HEK293 (cell line): ENCODE data around the gene SLC4A1.

ENCODE experiments used
- CTCF ChIA-PET: fragments of 350-600 bp; formaldehyde crosslinking; extraction: SDS; loops from one replicate; lab custom pipeline; 2021; ENCODE audit warnings: antibody characterized with exemption; lab: Yijun Ruan, JAX
- POLR2A ChIA-PET: fragments of 300-600 bp; formaldehyde crosslinking; extraction: SDS; loops from one replicate; lab custom pipeline; 2020; ENCODE audit warnings: antibody characterized with exemption, inconsistent platforms; lab: Yijun Ruan, JAX
- H3K27ac ChIP-seq: fragments of 200-500 bp; sonication (Bioruptor generic); 2 replicates; pipeline ENCODE4 v1.5.1; 2014; ENCODE audit warnings: low read depth, low read length, control low read depth, inconsistent platforms; ENCODE audit errors: extremely low read depth
- H3K36me3 ChIP-seq, 2 experiments: fragments of 200-500 bp in 1 of 2; sonication (Bioruptor generic) in 1 of 2; 1 replicate in 1 of 2; 2 replicates in 1 of 2; pipeline ENCODE4 v1.5.1; 2014 to 2017; ENCODE audit warnings: inconsistent platforms in 2 of 2, low read length in 2 of 2; ENCODE audit not compliant: control insufficient read depth in 2 of 2, insufficient read depth in 1 of 2
- H3K4me1 ChIP-seq: fragments of 200-500 bp; sonication (Bioruptor generic); 2 replicates; pipeline ENCODE4 v1.5.1; 2014; ENCODE audit warnings: mild to moderate bottlenecking, low read length, inconsistent platforms; ENCODE audit not compliant: control insufficient read depth, insufficient read depth
- H3K4me3 ChIP-seq: 2 replicates; pipeline ENCODE4 v1.5.1; 2011; ENCODE audit warnings: low read depth, mild to moderate bottlenecking, control low read depth, low read length, moderate library complexity
- H3K9me3 ChIP-seq: fragments of 200-500 bp; sonication (Bioruptor generic); 2 replicates; pipeline ENCODE4 v1.5.1; 2014; ENCODE audit warnings: low read depth, low read length, inconsistent platforms; ENCODE audit not compliant: control insufficient read depth, insufficient read depth
- IKZF3 ChIP-seq: fragments of 450-650 bp; IDR thresholded peaks from 2 replicates; pipeline ENCODE4 v1.5.0; 2018; ENCODE audit warnings: missing biosample characterization, mild to moderate bottlenecking, missing genetic modification characterization, moderate library complexity
- KLF10 ChIP-seq: fragments of 450-650 bp; IDR thresholded peaks from 2 replicates; pipeline ENCODE4 v1.5.1; 2018; ENCODE audit warnings: missing biosample characterization, mild to moderate bottlenecking, missing genetic modification characterization
- ZBTB21 ChIP-seq: fragments of 450-650 bp; formaldehyde crosslinking; IDR thresholded peaks from 2 replicates; pipeline ENCODE4 v1.5.1; 2017; ENCODE audit warnings: missing biosample characterization, missing genetic modification characterization
- ZFP69B ChIP-seq: fragments of 450-650 bp; formaldehyde crosslinking; IDR thresholded peaks from 2 replicates; pipeline ENCODE4 v1.5.1; 2016; ENCODE audit warnings: missing biosample characterization, missing genetic modification characterization
- ZNF10 ChIP-seq: fragments of 450-650 bp; formaldehyde crosslinking; IDR thresholded peaks from 2 replicates; pipeline ENCODE4 v1.5.1; 2017; ENCODE audit warnings: missing biosample characterization, missing genetic modification characterization
- ZNF169 ChIP-seq: fragments of 450-650 bp; formaldehyde crosslinking; IDR thresholded peaks from 2 replicates; pipeline ENCODE4 v1.5.1; 2016; ENCODE audit warnings: missing biosample characterization, missing genetic modification characterization
- ZNF202 ChIP-seq: fragments of 450-650 bp; formaldehyde crosslinking; IDR thresholded peaks from 2 replicates; pipeline ENCODE4 v1.5.1; 2016; ENCODE audit warnings: missing biosample characterization, missing genetic modification characterization, borderline replicate concordance
- ZNF214 ChIP-seq: fragments of 450-650 bp; formaldehyde crosslinking; IDR thresholded peaks from 2 replicates; pipeline ENCODE4 v1.5.1; 2017; ENCODE audit warnings: missing biosample characterization, mild to moderate bottlenecking, missing genetic modification characterization, borderline replicate concordance
- ZNF239 ChIP-seq: fragments of 450-650 bp; formaldehyde crosslinking; IDR thresholded peaks from 2 replicates; pipeline ENCODE4 v1.5.1; 2016; ENCODE audit warnings: missing biosample characterization, missing genetic modification characterization
- ZNF404 ChIP-seq: fragments of 450-650 bp; formaldehyde crosslinking; IDR thresholded peaks from 2 replicates; pipeline ENCODE4 v1.5.1; 2017; ENCODE audit warnings: missing biosample characterization, missing genetic modification characterization
- ZNF571 ChIP-seq: fragments of 450-650 bp; formaldehyde crosslinking; IDR thresholded peaks from 2 replicates; pipeline ENCODE4 v1.5.0; 2017; ENCODE audit warnings: missing biosample characterization, missing genetic modification characterization
- ZNF791 ChIP-seq: fragments of 450-650 bp; formaldehyde crosslinking; IDR thresholded peaks from 2 replicates; pipeline ENCODE4 v1.5.1; 2016; ENCODE audit warnings: missing biosample characterization, missing genetic modification characterization
- TF ChIP-seq, protein P1 (sequence below): fragments of 450-650 bp; formaldehyde crosslinking; IDR thresholded peaks from 2 replicates; pipeline ENCODE4 v1.5.1; 2016; ENCODE audit warnings: missing biosample characterization, missing genetic modification characterization
- TF ChIP-seq, protein P2 (sequence below): fragments of 450-650 bp; formaldehyde crosslinking; IDR thresholded peaks from 2 replicates; pipeline ENCODE4 v1.5.1; 2016; ENCODE audit warnings: missing biosample characterization, missing genetic modification characterization
- TF ChIP-seq, protein P3 (sequence below): fragments of 450-650 bp; formaldehyde crosslinking; IDR thresholded peaks from 2 replicates; pipeline ENCODE4 v1.5.1; 2016; ENCODE audit warnings: missing biosample characterization, missing genetic modification characterization
- TF ChIP-seq, protein P4 (sequence below): fragments of 450-650 bp; formaldehyde crosslinking; IDR thresholded peaks from 2 replicates; pipeline ENCODE4 v1.5.0; 2017; ENCODE audit warnings: missing biosample characterization, missing genetic modification characterization, borderline replicate concordance

Gene SLC4A1

DNA sequence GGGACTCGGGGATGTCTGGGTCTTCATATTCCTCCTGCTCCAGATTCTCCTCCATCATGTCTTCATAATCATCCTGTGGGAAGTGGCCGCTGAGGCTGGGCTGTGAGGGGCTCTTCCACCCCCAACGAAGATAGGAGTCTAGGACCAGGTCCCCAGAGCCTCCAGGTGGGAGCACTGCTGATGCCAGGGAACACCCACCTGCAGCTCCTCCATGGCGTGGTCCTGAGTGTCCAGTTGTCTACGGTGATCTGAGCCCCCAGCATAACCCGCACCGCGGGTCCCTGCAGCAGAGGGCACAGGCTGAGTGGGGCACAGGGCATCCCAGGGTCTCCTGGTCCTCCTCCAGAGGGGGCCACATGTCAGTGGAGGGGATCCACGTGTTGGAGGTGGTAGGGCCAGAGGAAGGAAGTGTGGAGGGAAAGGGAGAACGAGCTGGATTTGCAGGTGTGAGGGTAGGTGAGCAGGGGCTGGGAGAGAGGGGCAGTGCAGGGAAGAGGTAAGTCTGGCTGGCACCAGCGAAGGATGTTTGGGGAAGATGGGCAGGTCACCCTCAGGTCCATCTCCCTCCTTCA, 5.2 kb downstream of the SLC4A1 start:
- ChIA-PET POLR2A (interaction anchor here (0.5 to 1.2 kb wide), 2 partner anchors 8 to 76 kb away, joined by 3 to 4 read pairs; partner anchors contain the start of gene TMUB2), CTCF (interaction anchor here (0.6 kb wide), 1 partner anchor 661 kb away, joined by 3 read pairs; no protein-coding TSS in a partner anchor)

DNA sequence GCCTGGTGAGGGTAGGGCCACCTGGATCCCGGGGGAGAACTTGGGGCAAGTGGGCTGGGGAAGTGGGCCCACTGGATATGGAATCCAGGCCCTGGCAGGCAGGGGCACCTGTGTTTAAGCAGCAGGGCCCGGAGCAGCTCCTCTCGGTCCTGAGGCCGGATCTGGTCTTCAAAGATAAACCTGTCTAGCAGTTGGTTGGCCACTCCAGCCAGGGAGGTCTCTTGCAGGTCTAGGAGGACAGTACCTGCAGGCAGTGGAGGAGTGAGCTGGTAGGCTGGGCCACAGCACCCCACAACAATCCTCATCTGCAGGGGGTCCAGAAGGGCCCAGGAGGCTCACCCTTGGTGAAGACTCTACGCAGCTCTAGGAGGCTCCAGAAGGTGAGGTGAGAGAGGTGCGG, 7.6 kb downstream of the SLC4A1 start:
- TF ChIP-seq ZNF571 (tag by site-specific recombination) = no peak
- 0 out of 2 replicates have a peak, but pooled peaks have one; percentile 32 for TF ChIP-seq ZFP69B (tag by site-specific recombination)
- CTCF ChIA-PET = interaction anchor here (1.0 to 1.2 kb wide), 2 partner anchors 42 to 56 kb away, joined by 3 read pairs; no protein-coding TSS in a partner anchor
- POLR2A ChIA-PET = no interaction called here

More for the DNA sequence above, 5.2 kb downstream of the SLC4A1 start:
- Histone ChIP-seq H3K4me1 (no peaks in the 10 kb centered on the region), H3K4me3 (no peak overlapping the region), H3K36me3 (no peaks in the 10 kb centered on the region), H3K27ac (no peak overlapping the region), H3K9me3 (no peaks in the 10 kb centered on the region)
- TF ChIP-seq, protein P1, sequence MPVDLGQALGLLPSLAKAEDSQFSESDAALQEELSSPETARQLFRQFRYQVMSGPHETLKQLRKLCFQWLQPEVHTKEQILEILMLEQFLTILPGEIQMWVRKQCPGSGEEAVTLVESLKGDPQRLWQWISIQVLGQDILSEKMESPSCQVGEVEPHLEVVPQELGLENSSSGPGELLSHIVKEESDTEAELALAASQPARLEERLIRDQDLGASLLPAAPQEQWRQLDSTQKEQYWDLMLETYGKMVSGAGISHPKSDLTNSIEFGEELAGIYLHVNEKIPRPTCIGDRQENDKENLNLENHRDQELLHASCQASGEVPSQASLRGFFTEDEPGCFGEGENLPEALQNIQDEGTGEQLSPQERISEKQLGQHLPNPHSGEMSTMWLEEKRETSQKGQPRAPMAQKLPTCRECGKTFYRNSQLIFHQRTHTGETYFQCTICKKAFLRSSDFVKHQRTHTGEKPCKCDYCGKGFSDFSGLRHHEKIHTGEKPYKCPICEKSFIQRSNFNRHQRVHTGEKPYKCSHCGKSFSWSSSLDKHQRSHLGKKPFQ = no peak
- no peak for TF ChIP-seq ZBTB21 (tag by site-specific recombination)
- no peak for TF ChIP-seq ZNF202 (tag by site-specific recombination)
- no peak for TF ChIP-seq ZNF169 (tag by site-specific recombination)
- TF ChIP-seq ZNF239 (tag by site-specific recombination) = no peak
- no peak for TF ChIP-seq ZNF404 (tag by site-specific recombination)
- no peak for TF ChIP-seq IKZF3
- TF ChIP-seq, protein P2, sequence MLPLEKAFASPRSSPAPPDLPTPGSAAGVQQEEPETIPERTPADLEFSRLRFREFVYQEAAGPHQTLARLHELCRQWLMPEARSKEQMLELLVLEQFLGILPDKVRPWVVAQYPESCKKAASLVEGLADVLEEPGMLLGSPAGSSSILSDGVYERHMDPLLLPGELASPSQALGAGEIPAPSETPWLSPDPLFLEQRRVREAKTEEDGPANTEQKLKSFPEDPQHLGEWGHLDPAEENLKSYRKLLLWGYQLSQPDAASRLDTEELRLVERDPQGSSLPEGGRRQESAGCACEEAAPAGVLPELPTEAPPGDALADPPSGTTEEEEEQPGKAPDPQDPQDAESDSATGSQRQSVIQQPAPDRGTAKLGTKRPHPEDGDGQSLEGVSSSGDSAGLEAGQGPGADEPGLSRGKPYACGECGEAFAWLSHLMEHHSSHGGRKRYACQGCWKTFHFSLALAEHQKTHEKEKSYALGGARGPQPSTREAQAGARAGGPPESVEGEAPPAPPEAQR (tag by site-specific recombination) = no peak
- no peak for TF ChIP-seq ZNF10
- TF ChIP-seq, protein P3, sequence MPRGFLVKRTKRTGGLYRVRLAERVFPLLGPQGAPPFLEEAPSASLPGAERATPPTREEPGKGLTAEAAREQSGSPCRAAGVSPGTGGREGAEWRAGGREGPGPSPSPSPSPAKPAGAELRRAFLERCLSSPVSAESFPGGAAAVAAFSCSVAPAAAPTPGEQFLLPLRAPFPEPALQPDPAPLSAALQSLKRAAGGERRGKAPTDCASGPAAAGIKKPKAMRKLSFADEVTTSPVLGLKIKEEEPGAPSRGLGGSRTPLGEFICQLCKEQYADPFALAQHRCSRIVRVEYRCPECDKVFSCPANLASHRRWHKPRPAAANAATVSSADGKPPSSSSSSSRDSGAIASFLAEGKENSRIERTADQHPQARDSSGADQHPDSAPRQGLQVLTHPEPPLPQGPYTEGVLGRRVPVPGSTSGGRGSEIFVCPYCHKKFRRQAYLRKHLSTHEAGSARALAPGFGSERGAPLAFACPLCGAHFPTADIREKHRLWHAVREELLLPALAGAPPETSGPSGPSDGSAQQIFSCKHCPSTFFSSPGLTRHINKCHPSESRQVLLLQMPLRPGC = no peak
- no peak for TF ChIP-seq KLF10 (tag by site-specific recombination)
- no peak for TF ChIP-seq ZNF214 (tag by site-specific recombination)
- TF ChIP-seq, protein P4, sequence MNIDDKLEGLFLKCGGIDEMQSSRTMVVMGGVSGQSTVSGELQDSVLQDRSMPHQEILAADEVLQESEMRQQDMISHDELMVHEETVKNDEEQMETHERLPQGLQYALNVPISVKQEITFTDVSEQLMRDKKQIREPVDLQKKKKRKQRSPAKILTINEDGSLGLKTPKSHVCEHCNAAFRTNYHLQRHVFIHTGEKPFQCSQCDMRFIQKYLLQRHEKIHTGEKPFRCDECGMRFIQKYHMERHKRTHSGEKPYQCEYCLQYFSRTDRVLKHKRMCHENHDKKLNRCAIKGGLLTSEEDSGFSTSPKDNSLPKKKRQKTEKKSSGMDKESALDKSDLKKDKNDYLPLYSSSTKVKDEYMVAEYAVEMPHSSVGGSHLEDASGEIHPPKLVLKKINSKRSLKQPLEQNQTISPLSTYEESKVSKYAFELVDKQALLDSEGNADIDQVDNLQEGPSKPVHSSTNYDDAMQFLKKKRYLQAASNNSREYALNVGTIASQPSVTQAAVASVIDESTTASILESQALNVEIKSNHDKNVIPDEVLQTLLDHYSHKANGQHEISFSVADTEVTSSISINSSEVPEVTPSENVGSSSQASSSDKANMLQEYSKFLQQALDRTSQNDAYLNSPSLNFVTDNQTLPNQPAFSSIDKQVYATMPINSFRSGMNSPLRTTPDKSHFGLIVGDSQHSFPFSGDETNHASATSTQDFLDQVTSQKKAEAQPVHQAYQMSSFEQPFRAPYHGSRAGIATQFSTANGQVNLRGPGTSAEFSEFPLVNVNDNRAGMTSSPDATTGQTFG (tag by site-specific recombination) = no peak
- no peak for TF ChIP-seq ZNF791 (tag by site-specific recombination)

More for the DNA sequence above, 7.6 kb downstream of the SLC4A1 start:
- no peak overlapping the region for H3K4me3 ChIP-seq
- no peak overlapping the region for H3K27ac ChIP-seq
- no peaks in the 10 kb centered on the region for H3K4me1 ChIP-seq
- no peaks in the 10 kb centered on the region for H3K9me3 ChIP-seq
- no peaks in the 10 kb centered on the region for H3K36me3 ChIP-seq
